PC-9 (cell line): ENCODE data around the gene DPYD. TPM values are rescaled to one million over a fixed set of nuclear protein-coding genes. Genes with fewer than 3 reads are reported as not detected.

Source experiments
- BruUV-seq: library from RNA; stranded (reverse); fragments of 400-500 nt; replicated peaks from 2 replicates; lab custom pipeline; 2021; lab: Mats Ljungman, UMichigan
- CTCF ChIA-PET: fragments of 300-600 bp; sonication (Branson Sonifier 250); formaldehyde crosslinking; loops from one replicate; lab custom pipeline; 2022; ENCODE audit warnings: antibody characterized with exemption; lab: Charles Lee
- POLR2A ChIA-PET: fragments of 300-600 bp; sonication (Branson Sonifier 250); formaldehyde crosslinking; loops from one replicate; lab custom pipeline; 2022; ENCODE audit warnings: antibody characterized with exemption; ENCODE audit not compliant: unreplicated experiment; lab: Charles Lee
- DNase-seq, 2 experiments: peaks; one replicate each; pipeline versions ENCODE4 v3.0.0 to v3.0.0-alpha.2; 2015 to 2022; ENCODE audit warnings: mixed read lengths in 1 of 2
- H2AFZ ChIP-seq: fragments of 200-600 bp; sonication (generic); 2 replicates; pipeline ENCODE4 v1.8.1; 2017; ENCODE audit warnings: antibody characterized with exemption
- H3F3A ChIP-seq: fragments of 200-600 bp; sonication (generic); 2 replicates; pipeline ENCODE4 v1.8.1; 2017; ENCODE audit warnings: antibody characterized with exemption, mild to moderate bottlenecking, low read depth; ENCODE audit not compliant: insufficient read depth
- H3K27ac ChIP-seq: fragments of 200-600 bp; sonication (generic); 2 replicates; pipeline ENCODE4 v1.6.1; 2016; ENCODE audit warnings: mixed run types
- H3K27me3 ChIP-seq: fragments of 200-600 bp; sonication (generic); 2 replicates; pipeline ENCODE4 v1.6.1; 2016; ENCODE audit warnings: low read depth, mixed run types; ENCODE audit not compliant: insufficient read depth
- H3K36me3 ChIP-seq: fragments of 200-600 bp; sonication (generic); 2 replicates; pipeline ENCODE4 v1.6.1; 2016; ENCODE audit warnings: low read depth, mixed run types
- H3K4me1 ChIP-seq: fragments of 200-600 bp; sonication (generic); replicated peaks from 2 replicates; pipeline ENCODE4 v1.6.1; 2016; ENCODE audit warnings: mixed run types; ENCODE audit not compliant: insufficient read depth
- H3K4me2 ChIP-seq: fragments of 200-600 bp; sonication (generic); 2 replicates; pipeline ENCODE4 v1.6.1; 2017; ENCODE audit warnings: mixed run types
- H3K4me3 ChIP-seq: fragments of 200-600 bp; sonication (generic); 2 replicates; pipeline ENCODE4 v1.6.1; 2016; ENCODE audit warnings: mixed run types
- H3K79me2 ChIP-seq: fragments of 200-600 bp; sonication (generic); 2 replicates; pipeline ENCODE4 v1.6.1; 2017; ENCODE audit warnings: low read depth, mixed run types
- H3K9me2 ChIP-seq: fragments of 200-600 bp; sonication (generic); 2 replicates; pipeline ENCODE4 v1.8.1; 2017; ENCODE audit warnings: mild to moderate bottlenecking; ENCODE audit not compliant: insufficient read depth
- H3K9me3 ChIP-seq: fragments of 200-600 bp; sonication (generic); 2 replicates; pipeline ENCODE4 v1.8.1; 2016; ENCODE audit warnings: low read depth; ENCODE audit not compliant: insufficient read depth
- H4K20me1 ChIP-seq: fragments of 200-600 bp; sonication (generic); 2 replicates; pipeline ENCODE4 v1.8.1; 2017; ENCODE audit not compliant: insufficient read depth
- CTCF ChIP-seq: fragments of 200-600 bp; sonication (generic); conservative IDR thresholded peaks from 2 replicates; pipeline ENCODE4 v1.6.1; 2017; ENCODE audit warnings: mixed run types, antibody characterized with exemption, mild to moderate bottlenecking, moderate library complexity
- EZH2 ChIP-seq: fragments of 200-600 bp; sonication (generic); IDR thresholded peaks from 2 replicates; pipeline ENCODE4 v1.8.0; 2017; ENCODE audit warnings: antibody characterized with exemption, low read depth
- intact Hi-C: fragments of 100-400 bp; cut with micrococcal nuclease; formaldehyde crosslinking; loops from one replicate; pipeline ENCODE4 v1.10.0; 2022; ENCODE audit not compliant: unreplicated experiment
- total RNA-seq: library from RNA; stranded (reverse); gene quantifications from 2 replicates; pipeline ENCODE4 v1.2.3, GENCODE V29; 2021

The DPYD gene
- total RNA-seq, 1 experiment from 2014 or later = 24.1 TPM

- POLR2A ChIA-PET = no interaction called here
- Histone ChIP-seq H3K27ac (no peak overlapping the region), H3K36me3 (no peaks in the 10 kb centered on the region), H3K9me3 (0 out of 2 replicates have a peak, but pooled peaks cover 5% of the 10 kb centered on the region), H3K4me1 (no peaks in the 10 kb centered on the region), H4K20me1 (no peaks in the 10 kb centered on the region), H3K27me3 (no peaks in the 10 kb centered on the region), H2AFZ (no peak overlapping the region), H3K4me3 (no peak overlapping the region), H3F3A (no peaks in the 10 kb centered on the region), H3K4me2 (no peak overlapping the region), H3K9me2 (peaks cover 3% of the 10 kb centered on the region; the same call in 1 of the 2 replicates), H3K79me2 (no peaks in the 10 kb centered on the region)
- CTCF ChIA-PET = no interaction called here
- TF ChIP-seq CTCF (no peak), EZH2 (no peak)
- intact Hi-C loops = no loop called here
- BruUV-seq = no TSS peak
- DNase-seq = no peak
These were observed 459.1 kb downstream of the DPYD start for GRCh38 chr1:97461782-97462181.

- no TSS peak for BruUV-seq
- Histone ChIP-seq H3K9me3 (no peaks in the 10 kb centered on the region), H3K27me3 (no peaks in the 10 kb centered on the region), H3F3A (no peaks in the 10 kb centered on the region), H3K4me1 (no peaks in the 10 kb centered on the region), H3K4me2 (no peak overlapping the region), H3K36me3 (no peaks in the 10 kb centered on the region), H3K79me2 (no peaks in the 10 kb centered on the region), H3K27ac (no peak overlapping the region), H2AFZ (no peak overlapping the region), H3K9me2 (peaks cover 3% of the 10 kb centered on the region; the same call in 1 of the 2 replicates), H4K20me1 (no peaks in the 10 kb centered on the region), H3K4me3 (no peak overlapping the region)
- TF ChIP-seq EZH2 (no peak), CTCF (no peak)
- POLR2A ChIA-PET = no interaction called here
- intact Hi-C loops = no loop called here
- CTCF ChIA-PET = no interaction called here
- no peak for DNase-seq
These were observed 463.3 kb downstream of the DPYD start for GRCh38 chr1:97457446-97458089.

GRCh38 chr1:97451944-97452343 is 468.9 kb downstream of the DPYD start:
- Histone ChIP-seq H4K20me1 (no peaks in the 10 kb centered on the region), H3K79me2 (no peaks in the 10 kb centered on the region), H2AFZ (no peak overlapping the region), H3K4me1 (no peaks in the 10 kb centered on the region), H3K4me3 (no peak overlapping the region), H3K27ac (no peak overlapping the region), H3K27me3 (no peaks in the 10 kb centered on the region), H3K9me3 (no peaks in the 10 kb centered on the region), H3K4me2 (no peak overlapping the region), H3K9me2 (no peaks in the 10 kb centered on the region), H3K36me3 (no peaks in the 10 kb centered on the region), H3F3A (no peaks in the 10 kb centered on the region)
- no peak for DNase-seq
- ChIA-PET POLR2A (no interaction called here), CTCF (no interaction called here)
- no TSS peak for BruUV-seq
- intact Hi-C loops = no loop called here
- TF ChIP-seq EZH2 (no peak), CTCF (no peak)
